Eye (tissue), 1 donor: Measurements from ENCODE around the gene ZKSCAN2.

Experiments
- DNase-seq: peaks from one replicate; pipeline ENCODE4 v3.0.0-alpha.2; 2015

ZKSCAN2 gene

DNA sequence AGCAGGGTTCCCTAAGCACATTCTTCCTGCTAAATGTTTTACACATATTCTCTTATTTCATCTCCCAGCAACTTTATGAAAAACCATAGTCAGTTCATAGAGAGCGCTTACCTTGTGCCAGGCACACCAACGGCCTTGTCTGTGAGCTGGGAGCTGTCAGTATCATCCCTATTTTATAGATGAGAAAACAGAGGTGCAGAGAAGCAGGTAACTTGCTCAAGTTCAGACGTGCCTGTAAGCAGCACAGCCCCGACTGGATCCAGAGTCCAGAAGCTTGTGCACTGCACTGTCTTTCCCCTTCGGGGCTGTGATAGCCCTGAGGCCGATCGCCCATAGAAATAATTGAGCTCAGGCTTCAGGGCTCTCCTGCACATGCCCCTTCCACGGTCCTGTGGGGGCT, 34.7 kb downstream of the ZKSCAN2 start:
- no peak for DNase-seq

DNA sequence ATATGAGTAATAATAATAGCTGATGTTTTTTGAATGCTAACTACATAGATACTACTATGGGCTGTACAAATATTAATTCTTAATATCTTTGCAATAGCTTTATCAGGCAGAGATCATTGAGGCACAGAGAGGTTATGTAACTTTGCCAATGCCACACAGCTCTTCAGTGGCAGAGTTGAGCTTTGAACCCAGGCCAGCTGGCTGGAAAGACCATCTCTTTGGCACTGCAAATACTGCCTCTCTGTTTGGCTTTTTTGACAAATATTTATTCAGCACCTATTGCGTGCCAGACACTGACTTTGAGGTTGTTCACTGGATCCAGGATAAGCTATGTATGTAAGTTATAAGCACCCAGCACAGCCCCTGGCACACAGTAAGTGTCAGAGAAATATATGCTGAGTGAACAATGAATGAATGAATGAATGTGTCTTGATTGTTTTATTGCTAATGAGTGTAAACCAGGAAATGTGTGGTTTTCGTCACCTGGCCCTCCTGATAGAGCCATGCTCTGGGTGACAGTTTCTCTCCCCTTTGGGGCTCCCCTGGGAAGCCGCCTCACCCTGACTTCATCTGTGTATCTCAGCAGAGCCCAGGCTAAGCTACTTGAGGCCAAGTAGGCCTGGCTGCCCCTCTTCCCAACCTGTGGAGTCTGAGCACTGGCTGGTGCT, 38.4 kb downstream of the ZKSCAN2 start:
- DNase-seq = no peak

DNA sequence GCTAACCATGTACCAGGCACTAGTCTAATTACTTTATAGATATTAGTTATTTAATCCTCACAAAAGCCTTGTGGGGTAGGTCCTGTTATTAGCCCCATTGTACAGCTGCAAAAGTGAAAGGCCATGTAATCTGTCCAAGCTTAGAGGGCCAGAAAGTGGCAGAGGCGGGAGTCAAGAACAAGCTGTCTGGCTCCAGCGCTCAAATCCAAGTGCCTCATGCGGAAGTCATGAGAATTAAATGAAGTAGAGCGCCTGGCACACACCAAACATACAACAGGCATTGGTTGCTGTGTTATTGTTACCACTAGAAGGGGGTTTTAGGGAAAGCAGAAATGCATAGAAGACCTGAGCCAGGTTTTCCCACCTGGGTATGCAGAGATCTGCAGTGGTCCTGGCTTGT, 39.7 kb downstream of the ZKSCAN2 start:
- no peak for DNase-seq

DNA sequence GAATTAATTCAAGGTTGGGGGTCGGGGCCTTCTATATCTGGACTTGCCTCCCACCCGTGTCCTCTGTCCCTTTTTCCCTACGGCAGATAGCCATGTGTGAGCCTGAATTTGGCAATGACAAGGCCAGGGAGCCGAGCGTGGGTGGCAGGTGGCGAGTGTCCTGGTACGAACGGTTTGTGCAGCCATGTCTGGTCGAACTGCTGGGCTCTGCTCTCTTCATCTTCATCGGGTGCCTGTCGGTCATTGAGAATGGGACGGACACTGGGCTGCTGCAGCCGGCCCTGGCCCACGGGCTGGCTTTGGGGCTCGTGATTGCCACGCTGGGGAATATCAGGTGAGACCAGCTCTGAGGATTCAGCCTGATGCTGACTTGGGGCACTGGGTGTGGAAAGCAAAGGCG, 40.5 kb downstream of the ZKSCAN2 start:
- no peak for DNase-seq

DNA sequence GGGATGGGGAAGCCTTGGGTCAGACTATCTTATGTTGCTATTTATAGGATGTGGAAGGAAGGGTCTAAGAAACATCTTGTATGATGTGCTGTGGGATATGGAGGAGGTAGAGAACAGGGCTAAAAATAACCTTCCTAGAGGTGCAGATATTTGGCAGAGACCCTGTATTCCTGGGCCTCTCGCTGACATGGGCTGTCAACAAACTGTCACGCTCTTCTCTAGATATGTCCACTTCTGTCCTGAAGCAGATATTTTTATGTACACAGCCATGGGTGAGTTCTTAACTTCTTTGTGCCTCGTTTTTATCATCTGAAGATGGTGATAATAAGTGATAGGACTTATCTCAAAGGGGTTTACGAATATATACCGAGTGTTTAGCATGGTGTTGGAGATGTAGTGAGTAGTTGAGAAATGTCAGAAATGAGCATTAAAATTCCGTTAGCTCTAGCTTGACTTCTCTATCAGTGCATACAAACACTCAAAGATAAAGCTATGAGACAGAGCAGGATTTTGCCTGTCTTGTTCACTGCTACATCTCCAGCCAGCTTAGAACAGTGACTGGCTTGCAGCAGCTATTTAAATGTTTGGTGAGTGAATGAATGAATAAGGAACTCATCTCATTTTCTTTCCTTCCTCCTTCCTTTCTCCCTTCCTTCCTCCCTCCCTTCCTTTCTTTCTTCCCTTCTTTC, 43.8 kb downstream of the ZKSCAN2 start:
- no peak for DNase-seq

DNA sequence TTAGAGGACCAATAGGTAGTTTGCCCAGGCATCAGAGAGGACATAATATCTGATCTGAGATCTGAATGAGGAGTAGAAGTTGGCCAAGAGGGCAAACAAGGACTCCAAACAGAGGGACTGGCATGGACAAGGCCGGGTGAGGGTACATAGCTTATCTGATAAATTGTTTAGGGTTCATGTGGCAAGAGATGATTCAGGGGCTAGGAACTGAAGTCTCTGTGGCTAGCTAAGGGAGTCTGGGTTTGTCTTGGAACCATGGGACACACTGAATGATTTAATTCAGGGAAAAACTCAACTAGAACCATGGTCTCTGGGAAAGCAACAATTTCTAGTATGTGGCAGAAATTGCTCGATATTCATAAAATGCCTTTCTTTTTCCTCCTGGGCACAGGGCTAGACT, 45.0 kb downstream of the ZKSCAN2 start:
- no peak for DNase-seq

DNA sequence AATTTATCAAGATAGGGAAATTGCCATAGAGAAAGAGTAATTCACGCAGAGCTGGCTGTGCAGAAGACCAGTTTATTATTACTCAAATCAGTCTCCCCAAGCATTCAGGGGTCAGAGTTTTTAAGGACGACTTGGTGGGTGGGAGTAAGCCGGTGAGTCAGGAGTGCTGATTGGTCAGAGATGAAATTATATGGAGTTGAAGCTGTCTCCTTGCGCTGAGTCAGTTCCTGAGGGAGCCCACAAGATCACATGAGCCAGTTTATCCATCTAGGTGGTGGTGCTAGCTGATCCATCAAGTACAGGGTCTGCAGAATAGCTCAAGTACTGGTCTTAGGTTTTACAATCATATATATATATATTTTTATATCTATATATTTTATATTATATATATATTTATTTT, 46.9 kb downstream of the ZKSCAN2 start:
- DNase-seq = no peak

DNA sequence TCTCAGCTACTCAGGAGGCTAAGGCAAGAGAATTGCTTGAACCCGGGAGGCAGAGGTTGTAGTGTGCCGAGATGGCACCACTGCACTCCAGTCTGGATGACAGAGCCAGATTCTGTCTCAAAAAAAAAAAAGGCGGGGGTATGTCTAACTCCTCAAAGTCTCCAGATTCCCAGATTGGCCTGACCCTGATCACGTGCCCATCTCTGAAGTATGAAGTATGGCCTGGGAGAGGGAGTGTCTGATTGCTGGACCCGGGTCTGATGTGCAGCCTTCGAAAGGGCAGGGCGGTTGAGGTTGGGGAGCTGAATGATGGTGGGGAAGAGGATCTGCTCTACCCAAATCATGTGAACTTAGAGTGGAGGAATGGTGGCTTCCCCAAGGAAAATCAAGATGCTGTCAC, 58.2 kb downstream of the ZKSCAN2 start:
- DNase-seq = no peak

DNA sequence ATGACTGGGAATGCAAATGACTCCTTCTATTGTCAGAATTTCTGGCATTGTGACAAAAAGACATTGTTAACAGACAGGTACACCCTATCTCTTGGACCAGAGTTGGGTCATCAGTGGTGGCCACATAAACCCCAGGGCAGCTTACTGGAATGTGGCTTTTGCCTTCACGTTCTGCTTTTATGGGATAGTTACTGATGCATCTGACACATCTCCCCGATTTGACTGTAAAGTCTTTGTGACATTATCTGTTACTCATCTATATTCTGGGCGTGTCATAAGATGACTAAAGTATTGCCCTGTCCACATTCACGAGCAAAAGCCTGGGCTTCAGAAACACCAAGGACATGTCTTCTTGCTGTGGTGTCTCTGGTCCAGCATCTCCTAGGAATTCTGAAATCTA, 59.6 kb downstream of the ZKSCAN2 start:
- DNase-seq = no peak

DNA sequence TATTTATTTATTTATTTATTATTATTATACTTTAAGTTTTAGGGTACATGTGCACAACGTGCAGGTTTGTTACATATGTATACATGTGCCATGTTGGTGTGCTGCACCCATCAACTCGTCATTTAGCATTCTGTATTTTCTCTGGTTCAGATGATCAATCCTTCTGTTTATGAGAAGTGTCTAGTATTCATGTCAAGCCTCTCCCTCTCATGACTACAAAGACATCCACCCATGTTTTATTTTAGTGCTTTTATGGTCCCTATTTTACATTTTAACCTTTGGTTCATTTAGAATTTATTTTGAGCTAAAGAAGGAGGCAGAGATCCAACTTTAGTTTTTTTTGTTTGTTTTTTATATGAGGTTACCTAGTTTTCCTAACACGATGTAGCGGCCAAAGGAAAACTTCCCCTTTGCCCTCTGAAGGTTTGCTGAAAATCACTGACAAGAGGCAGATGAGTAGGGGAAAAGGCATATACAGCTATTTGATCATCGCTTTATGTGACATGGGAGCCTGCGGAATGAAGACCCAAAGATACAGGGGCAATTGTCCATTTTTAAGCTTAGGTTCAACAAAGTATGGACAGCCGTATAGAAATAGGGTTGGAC, 63.3 kb downstream of the ZKSCAN2 start:
- no peak for DNase-seq

DNA sequence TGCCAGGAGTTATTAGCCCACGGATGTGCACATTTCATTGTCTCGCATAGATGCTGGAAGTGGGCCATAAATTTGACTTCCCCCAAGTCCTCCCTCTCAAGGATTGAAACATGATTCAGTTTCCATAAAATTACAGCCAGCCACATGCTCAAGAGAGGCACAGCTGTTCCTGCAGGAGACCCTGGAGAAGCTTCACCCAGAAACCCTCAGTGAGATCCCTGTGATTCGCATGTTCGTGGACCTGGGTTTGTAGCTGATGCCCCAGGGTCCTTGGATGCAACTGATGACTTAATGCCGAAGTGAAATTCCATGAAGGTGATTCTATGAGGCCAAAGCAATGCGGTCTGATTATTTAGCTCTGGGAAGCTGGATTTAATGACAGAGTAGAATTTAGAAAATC, 65.5 kb downstream of the ZKSCAN2 start:
- DNase-seq = peak; percentile 26

DNA sequence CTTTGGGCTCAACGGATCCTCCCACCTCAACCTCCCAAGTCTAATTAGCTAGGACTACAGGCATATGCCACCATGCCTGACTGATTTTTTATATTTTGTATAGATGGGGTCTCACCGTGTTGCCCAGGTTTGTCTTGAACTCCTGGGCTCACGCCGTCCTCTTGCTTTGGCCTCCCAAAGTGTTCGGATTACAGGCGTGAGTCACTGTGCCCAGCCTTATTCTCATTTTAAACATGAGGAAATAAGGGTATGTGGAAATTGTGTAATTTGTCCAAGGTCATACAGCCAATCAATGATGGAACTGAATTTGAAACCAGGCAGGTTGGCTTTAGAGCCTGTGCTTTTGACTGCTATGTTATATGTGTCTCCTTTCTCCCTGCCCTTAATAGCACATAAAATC, 68.3 kb downstream of the ZKSCAN2 start:
- no peak for DNase-seq

DNA sequence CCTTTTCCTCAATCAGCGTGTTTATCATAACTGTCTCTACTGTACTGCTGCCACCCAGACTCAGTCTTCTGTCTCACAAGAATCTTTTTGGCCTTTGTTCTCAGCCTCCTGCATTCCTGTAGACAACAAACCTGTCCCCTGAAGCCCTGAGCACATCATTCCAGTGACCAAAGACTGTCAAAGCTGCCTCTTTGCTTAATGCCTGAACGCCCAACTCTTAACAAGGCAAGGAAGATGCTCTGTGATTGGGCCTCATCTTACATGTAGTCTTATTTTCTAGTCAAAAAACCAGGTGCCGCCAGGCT, 70.2 kb downstream of the ZKSCAN2 start:
- DNase-seq = no peak
